Transverse colon (tissue), 4 donors: Measurements from ENCODE around the gene TM9SF3. TPM values are rescaled to one million over a fixed set of nuclear protein-coding genes. Genes with fewer than 3 reads are reported as not detected.
A peak's percentile ranks its signal among the peaks of the same experiment; 100 is the strongest.

Experiments used
- DNase-seq: peaks from one replicate; pipeline ENCODE4 v3.0.0-alpha.2; 2019
- H3K27ac ChIP-seq, 4 donors: fragments of 200-600 bp; sonication (generic); 2 replicates each; pipeline ENCODE4 v1.5.1; 2016 to 2018; ENCODE audit warnings: inconsistent platforms in 4 of 4
- H3K27me3 ChIP-seq: fragments of 200-600 bp; sonication (generic); 2 replicates; pipeline ENCODE4 v1.5.1; 2017; ENCODE audit warnings: inconsistent platforms
- H3K36me3 ChIP-seq, 4 donors: fragments of 200-600 bp; sonication (generic); 2 replicates each; pipeline ENCODE4 v1.5.1; 2017 to 2019; ENCODE audit warnings: inconsistent platforms in 4 of 4
- H3K4me1 ChIP-seq, 4 donors: fragments of 200-600 bp; sonication (generic); 2 replicates each; pipeline ENCODE4 v1.5.1; 2017 to 2020; ENCODE audit warnings: inconsistent platforms in 4 of 4
- H3K4me3 ChIP-seq, 4 donors: fragments of 200-600 bp; sonication (generic); 1 replicate in 1 of 4; 2 replicates in 3 of 4; pipeline versions ENCODE4 v1.5.1 to v1.6.1; 2017 to 2019; ENCODE audit warnings: inconsistent platforms in 4 of 4
- H3K9me3 ChIP-seq, 2 donors: fragments of 200-600 bp; sonication (generic); 2 replicates each; pipeline ENCODE4 v1.5.1; 2017 to 2019; ENCODE audit warnings: inconsistent platforms in 2 of 2
- CTCF ChIP-seq, 5 experiments: fragments of 200-600 bp in 3 of 5; fragments of 450-650 bp in 2 of 5; sonication (generic) in 3 of 5; IDR thresholded peaks; 1 replicate in 2 of 5; 2 replicates in 3 of 5; pipeline ENCODE4 v1.5.1; 2016 to 2017; ENCODE audit warnings: antibody characterized with exemption in 5 of 5, inconsistent platforms in 3 of 5, mild to moderate bottlenecking in 2 of 5, moderate library complexity in 1 of 5
- EP300 ChIP-seq: sonication (generic); formaldehyde crosslinking; IDR thresholded peaks from one replicate; pipeline ENCODE4 v1.6.1; 2017; ENCODE audit warnings: antibody characterized with exemption, low read depth
- POLR2A ChIP-seq: fragments of 450-650 bp; IDR thresholded peaks from one replicate; pipeline ENCODE4 v1.6.1; 2016; ENCODE audit warnings: antibody characterized with exemption, mild to moderate bottlenecking, moderate library complexity
- POLR2AphosphoS5 ChIP-seq, 3 donors: sonication (generic); formaldehyde crosslinking; IDR thresholded peaks; one replicate each; pipeline ENCODE4 v1.6.1; 2016; ENCODE audit warnings: antibody characterized with exemption in 3 of 3
- WGBS, 2 donors: methylation state at CpG; one replicate each; pipeline ENCODE4 v1.1.5; 2018; ENCODE audit warnings: low coverage in 1 of 2; 5-methylcytosine and 5-hydroxymethylcytosine counted together
- in situ Hi-C, 4 donors: fragments of 200-750 bp; cut with MboI; loops; one replicate each; pipeline versions ENCODE4 v1.15.0 to v1.15.1; 2017; ENCODE audit warnings: low sequenced_read_pairs in 3 of 4, low pct_ligation_motif_present in 1 of 4, low pct_unique_long_range_greater_than_20kb in 1 of 4
- intact Hi-C: fragments of 100-400 bp; cut with DNase I; formaldehyde crosslinking; loops from one replicate; pipeline ENCODE4 v1.15.1; 2023; ENCODE audit warnings: low total_unique reads
- total RNA-seq, 4 donors: library from RNA; depleted of rRNA; stranded (reverse); fragments of >200 nt; gene quantifications; one replicate each; pipeline ENCODE4 v1.1.0, GENCODE V29; 2016

The TM9SF3 gene
- total RNA-seq, 4 donors from 2014 or later, result 34.4 to 133 (median 77.3) TPM

GRCh38 chr10:96524741-96525140, 62.1 kb downstream of the TM9SF3 start:
- DNase-seq, result no peak
- Histone ChIP-seq H3K27me3 (no peaks in the 10 kb centered on the region), H3K27ac (no peak overlapping the region), H3K36me3 (peaks cover 0 to 61% (median 17%) of the 10 kb centered on the region in 4 donors), H3K4me3 (no peak overlapping the region), H3K9me3 (no peaks in the 10 kb centered on the region), H3K4me1 (no peaks in the 10 kb centered on the region)
- TF ChIP-seq CTCF (IDR thresholded peaks at IDR 0.05), result no peak
- TF ChIP-seq POLR2A, result no peak
- no peak for TF ChIP-seq POLR2AphosphoS5 (IDR thresholded peaks at IDR 0.05)
- no peak for TF ChIP-seq EP300
- in situ Hi-C loops, result loop anchor here in 1 of 4 donors (25.0 kb wide), 1 partner anchor 137 kb away; no protein-coding TSS in a partner anchor
- WGBS, 2 donors, result 50 to 64% methylated on average over 1 of the region's 1 CpG
- intact Hi-C loops, result no loop called here

- no peak for DNase-seq
- in situ Hi-C loops (loop anchor here in 1 of 4 donors (25.0 kb wide), 1 partner anchor 130 kb away; no protein-coding TSS in a partner anchor), intact Hi-C loops (no loop called here)
- Histone ChIP-seq H3K4me1 (peaks cover 17 to 23% (median 23%) of the 10 kb centered on the region in 4 donors), H3K27ac (no peak overlapping the region), H3K9me3 (no peaks in the 10 kb centered on the region), H3K27me3 (peaks cover 12% of the 10 kb centered on the region), H3K4me3 (no peak overlapping the region), H3K36me3 (peaks cover 0 to 26% (median 8%) of the 10 kb centered on the region in 4 donors)
- 62 to 83% methylated on average over 1 of the region's 1 CpG for WGBS, 2 donors
- TF ChIP-seq CTCF (IDR thresholded peaks at IDR 0.05), result no peak
- TF ChIP-seq POLR2AphosphoS5 (IDR thresholded peaks at IDR 0.05), result no peak
- no peak for TF ChIP-seq POLR2A
- no peak for TF ChIP-seq EP300
Observed at GRCh38 chr10:96517284-96517683, 69.5 kb downstream of the TM9SF3 start.

GRCh38 chr10:96516337-96516736, 70.5 kb downstream of the TM9SF3 start:
- peaks cover 19 to 25% (median 24%) of the 10 kb centered on the region in 4 donors for H3K4me1 ChIP-seq
- peaks cover 0 to 17% (median 4%) of the 10 kb centered on the region in 4 donors for H3K36me3 ChIP-seq
- 85 to 88% methylated on average over 2 of the region's 2 CpGs for WGBS, 2 donors
- H3K27ac ChIP-seq, result no peak overlapping the region
- no peak overlapping the region for H3K4me3 ChIP-seq
- intact Hi-C loops, result no loop called here
- DNase-seq, result no peak
- no peaks in the 10 kb centered on the region for H3K9me3 ChIP-seq
- TF ChIP-seq POLR2A, result no peak
- no peak for TF ChIP-seq CTCF (IDR thresholded peaks at IDR 0.05)
- in situ Hi-C loops, result loop anchor here in 1 of 4 donors (25.0 kb wide), 1 partner anchor 129 kb away; no protein-coding TSS in a partner anchor
- peaks cover 19% of the 10 kb centered on the region for H3K27me3 ChIP-seq

- Histone ChIP-seq H3K4me1 (peaks cover 19 to 25% (median 24%) of the 10 kb centered on the region in 4 donors), H3K36me3 (no peaks in the 10 kb centered on the region), H3K4me3 (peak within 1 kb of the TSS; percentile 35 to 56 (median 45)), H3K9me3 (no peaks in the 10 kb centered on the region), H3K27ac (peak within 1 kb of the TSS in 3 of 4 donors; percentile 41 to 71 (median 68)), H3K27me3 (peaks cover 19% of the 10 kb centered on the region)
- TF ChIP-seq POLR2A (peak; percentile 12), EP300 (no peak), POLR2AphosphoS5 (IDR thresholded peaks at IDR 0.05) (peak; percentile 31 to 60 (median 32)), CTCF (IDR thresholded peaks at IDR 0.05) (peak; percentile 51 to 72 (median 62))
- 1 to 8% methylated on average over 8 to 54 of the region's 68 CpGs for WGBS, 2 donors
- in situ Hi-C loops (loop anchor here in 1 of 4 donors (25.0 kb wide), 1 partner anchor 127 kb away; no protein-coding TSS in a partner anchor), intact Hi-C loops (loop anchor here (5.0 kb wide), 1 partner anchor 117 kb away; no protein-coding TSS in a partner anchor)
- DNase-seq, result peak; percentile 87
Observed at GRCh38 chr10:96513698-96514561, 72.9 kb downstream of the TM9SF3 start, which contains the start of gene TLL2. Gene TLL2, minus strand, starts transcription at chr10:96513926. Its CDS starts 241 bp downstream, at chr10:96513685.
